Tibial nerve (tissue), 4 donors: Measurements from ENCODE around the gene DDOST.

Experiments
- CTCF ChIP-seq, 5 experiments: fragments of 200-600 bp in 3 of 5; fragments of 450-650 bp in 2 of 5; sonication (generic) in 3 of 5; IDR thresholded peaks; one replicate each; pipeline ENCODE4 v1.5.1; 2016 to 2019; ENCODE audit warnings: antibody characterized with exemption in 5 of 5, mild to moderate bottlenecking in 3 of 5, moderate library complexity in 2 of 5
- EP300 ChIP-seq, 2 donors: sonication (generic); formaldehyde crosslinking; IDR thresholded peaks; one replicate each; pipeline ENCODE4 v1.6.1; 2017; ENCODE audit warnings: antibody characterized with exemption in 2 of 2, mild to moderate bottlenecking in 1 of 2
- POLR2A ChIP-seq, 2 donors: fragments of 450-650 bp; IDR thresholded peaks; one replicate each; pipeline ENCODE4 v1.6.1; 2017; ENCODE audit warnings: antibody characterized with exemption in 2 of 2, mild to moderate bottlenecking in 2 of 2, moderate library complexity in 2 of 2

- no peak for TF ChIP-seq CTCF (IDR thresholded peaks at IDR 0.05)
- TF ChIP-seq POLR2A (IDR thresholded peaks at IDR 0.05), result no peak
- TF ChIP-seq EP300 (IDR thresholded peaks at IDR 0.05), result no peak
Measured at GRCh38 chr1:20708891-20709290, 47.7 kb upstream of the DDOST start.
